GM21723 (cell line): ENCODE measurements around the gene RAI1.
A peak's percentile ranks its signal among the peaks of the same experiment; 100 is the strongest.
"Not testable (repeated sequence)": the region's sequence is repeated elsewhere in the genome, so short reads cannot be mapped to it uniquely, and the experiment has no call there.

Experiments used
- ATAC-seq: cut with Tn5 transposase; IDR thresholded peaks from one replicate; pipeline ENCODE4 v1.9.1; 2021; ENCODE audit warnings: mild to moderate bottlenecking, moderate library complexity; ENCODE audit not compliant: unreplicated experiment

RAI1 gene

GRCh38 chr17:17680477-17681186 is 626 bp upstream of the RAI1 start:
- ATAC-seq: no peak

GRCh38 chr17:17681744-17682292 is 560 bp downstream of the RAI1 start:
- peak; percentile 23 for ATAC-seq

- peak; percentile 39 for ATAC-seq
These were observed 1.1 kb downstream of the RAI1 start for GRCh38 chr17:17682293-17682736.

GRCh38 chr17:17682737-17683680 is 1.8 kb downstream of the RAI1 start:
- ATAC-seq: peak; percentile 24

- ATAC-seq: no peak
These were observed 2.6 kb downstream of the RAI1 start for GRCh38 chr17:17683710-17684365.

- ATAC-seq: no peak
These were observed 3.9 kb downstream of the RAI1 start for GRCh38 chr17:17684906-17685774.

- no peak for ATAC-seq
These were observed 4.6 kb downstream of the RAI1 start for GRCh38 chr17:17685775-17686291.

GRCh38 chr17:17689312-17689711 is 8.1 kb downstream of the RAI1 start:
- ATAC-seq: no peak

GRCh38 chr17:17690233-17690632 is 9.0 kb downstream of the RAI1 start:
- not testable (repeated sequence) for ATAC-seq

- no peak for ATAC-seq
These were observed 10.4 kb downstream of the RAI1 start for GRCh38 chr17:17691468-17692263.

- ATAC-seq: no peak
These were observed 11.3 kb downstream of the RAI1 start for GRCh38 chr17:17692353-17693252.

GRCh38 chr17:17693253-17694168 is 12.3 kb downstream of the RAI1 start:
- no peak for ATAC-seq

- ATAC-seq: peak; percentile 50
These were observed 13.2 kb downstream of the RAI1 start for GRCh38 chr17:17694169-17695081.

- ATAC-seq: no peak
These were observed 14.8 kb downstream of the RAI1 start for GRCh38 chr17:17696085-17696484.

GRCh38 chr17:17696882-17697633 is 15.8 kb downstream of the RAI1 start:
- ATAC-seq: no peak
